Calu3 (cell line): ENCODE results near the gene IGSF9. TPM values are rescaled to one million over a fixed set of nuclear protein-coding genes. Genes with fewer than 3 reads are reported as not detected.

Experiments used
- BruUV-seq: library from RNA; stranded (reverse); fragments of 400-500 nt; replicated peaks from 2 replicates; lab custom pipeline; 2021; lab: Mats Ljungman, UMichigan
- CTCF ChIA-PET: fragments of 300-600 bp; sonication (Branson Sonifier 250); formaldehyde crosslinking; loops from one replicate; lab custom pipeline; 2022; ENCODE audit warnings: antibody characterized with exemption; lab: Charles Lee
- DNase-seq: peaks from one replicate; pipeline ENCODE4 v3.0.0; 2022
- H3K27ac Mint-ChIP-seq: one replicate; pipeline ENCODE4 v1.8.0; 2022; ENCODE audit warnings: mixed read lengths; ENCODE audit not compliant: unreplicated experiment
- H3K27me3 Mint-ChIP-seq: one replicate; pipeline ENCODE4 v1.8.0; 2022; ENCODE audit warnings: mixed read lengths; ENCODE audit not compliant: unreplicated experiment
- H3K36me3 Mint-ChIP-seq: one replicate; pipeline ENCODE4 v1.8.0; 2022; ENCODE audit warnings: mild to moderate bottlenecking, moderate library complexity, mixed read lengths; ENCODE audit not compliant: insufficient read depth, unreplicated experiment
- H3K4me1 Mint-ChIP-seq: one replicate; pipeline ENCODE4 v1.8.0; 2022; ENCODE audit warnings: mild to moderate bottlenecking, low read depth, mixed read lengths; ENCODE audit not compliant: unreplicated experiment
- H3K4me3 Mint-ChIP-seq: one replicate; pipeline ENCODE4 v1.8.0; 2022; ENCODE audit warnings: mild to moderate bottlenecking, low read depth, moderate library complexity, mixed read lengths; ENCODE audit not compliant: unreplicated experiment
- H3K9me3 Mint-ChIP-seq: one replicate; pipeline ENCODE4 v1.8.0; 2022; ENCODE audit warnings: low read depth, mixed read lengths; ENCODE audit not compliant: unreplicated experiment
- CTCF ChIP-seq: fragments of 200-600 bp; IDR thresholded peaks from one replicate; pipeline ENCODE4 v1.8.0; 2022; ENCODE audit warnings: antibody characterized with exemption; ENCODE audit not compliant: unreplicated experiment
- intact Hi-C: fragments of 100-400 bp; cut with micrococcal nuclease; formaldehyde crosslinking; loops from one replicate; pipeline ENCODE4 v1.10.0; 2022; ENCODE audit not compliant: unreplicated experiment
- total RNA-seq: library from RNA; stranded (reverse); gene quantifications from 2 replicates; pipeline ENCODE4 v1.2.3, GENCODE V29; 2022

Gene IGSF9
- total RNA-seq, 1 experiment from 2014 or later = 7.6 TPM

GRCh38 chr1:159938211-159938852 lies 7.1 kb downstream of the IGSF9 start:
- Mint-ChIP-seq H3K4me1 (peaks cover 30% of the 10 kb centered on the region), H3K4me3 (no peak overlapping the region), H3K27ac (no peak overlapping the region), H3K36me3 (no peaks in the 10 kb centered on the region), H3K27me3 (no peaks in the 10 kb centered on the region), H3K9me3 (no peaks in the 10 kb centered on the region)
- no peak for TF ChIP-seq CTCF
- CTCF ChIA-PET = interaction anchor here (0.9 to 5.4 kb wide), 3 partner anchors 13 to 68 kb away, joined by 5 to 55 read pairs (median 6); partner anchors contain the start of gene TAGLN2
- intact Hi-C loops = loop anchor here (10.0 kb wide), 1 partner anchor 146 kb away; the partner anchor contains the start of gene KCNJ9
- no TSS peak for BruUV-seq
- no peak for DNase-seq

GRCh38 chr1:159937054-159937750 lies 8.2 kb downstream of the IGSF9 start:
- no peak for DNase-seq
- no peak for TF ChIP-seq CTCF
- intact Hi-C loops = loop anchor here (10.0 kb wide), 1 partner anchor 148 kb away; the partner anchor contains the start of gene KCNJ9
- Mint-ChIP-seq H3K9me3 (no peaks in the 10 kb centered on the region), H3K4me1 (peaks cover 39% of the 10 kb centered on the region), H3K4me3 (no peak overlapping the region), H3K36me3 (no peaks in the 10 kb centered on the region), H3K27ac (no peak overlapping the region), H3K27me3 (no peaks in the 10 kb centered on the region)
- no TSS peak for BruUV-seq
- CTCF ChIA-PET = interaction anchor here (0.7 to 5.4 kb wide), 3 partner anchors 8 to 69 kb away, joined by 3 to 55 read pairs (median 5); partner anchors contain the start of gene IGSF9

GRCh38 chr1:159936273-159936904 lies 9.0 kb downstream of the IGSF9 start:
- H3K27ac Mint-ChIP-seq = no peak overlapping the region
- BruUV-seq = no TSS peak
- no peaks in the 10 kb centered on the region for H3K27me3 Mint-ChIP-seq
- no peaks in the 10 kb centered on the region for H3K36me3 Mint-ChIP-seq
- peak; percentile 100 for TF ChIP-seq CTCF
- H3K4me1 Mint-ChIP-seq = peaks cover 39% of the 10 kb centered on the region
- intact Hi-C loops = loop anchor here (1.0 to 10.0 kb wide), 2 partner anchors 70 to 148 kb away; partner anchors contain the start of gene KCNJ9
- no peak overlapping the region for H3K4me3 Mint-ChIP-seq
- no peaks in the 10 kb centered on the region for H3K9me3 Mint-ChIP-seq
- CTCF ChIA-PET = interaction anchor here (0.7 to 5.4 kb wide), 2 partner anchors 70 to 138 kb away, joined by 3 to 55 read pairs; no protein-coding TSS in a partner anchor
- peak; percentile 93 for DNase-seq

- no TSS peak for BruUV-seq
- CTCF ChIA-PET = interaction anchor here (0.7 to 4.8 kb wide), 2 partner anchors 72 to 137 kb away, joined by 3 to 20 read pairs; no protein-coding TSS in a partner anchor
- TF ChIP-seq CTCF = no peak
- no peaks in the 10 kb centered on the region for H3K27me3 Mint-ChIP-seq
- no peak overlapping the region for H3K4me3 Mint-ChIP-seq
- DNase-seq = no peak
- H3K36me3 Mint-ChIP-seq = peaks cover 3% of the 10 kb centered on the region
- no peak overlapping the region for H3K27ac Mint-ChIP-seq
- no peaks in the 10 kb centered on the region for H3K9me3 Mint-ChIP-seq
- peaks cover 39% of the 10 kb centered on the region for H3K4me1 Mint-ChIP-seq
- intact Hi-C loops = loop anchor here (1.0 to 10.0 kb wide), 2 partner anchors 71 to 149 kb away; partner anchors contain the start of gene KCNJ9
Observed at GRCh38 chr1:159935719-159936272, 9.6 kb downstream of the IGSF9 start.
